Hematopoietic multipotent progenitor cell treated with erythropoietin and hydrocortisone succinate and interleukin-3 and kit ligand, for 8 days (in vitro differentiated cells): ENCODE data around the gene PCDHB8.
A peak's percentile ranks its signal among the peaks of the same experiment; 100 is the strongest.
"Not testable (repeated sequence)": the region's sequence is repeated elsewhere in the genome, so short reads cannot be mapped to it uniquely, and the experiment has no call there.

Source experiments
- DNase-seq: peaks from one replicate; pipeline ENCODE4 v3.0.0-alpha.2; 2015

The PCDHB8 gene

DNA sequence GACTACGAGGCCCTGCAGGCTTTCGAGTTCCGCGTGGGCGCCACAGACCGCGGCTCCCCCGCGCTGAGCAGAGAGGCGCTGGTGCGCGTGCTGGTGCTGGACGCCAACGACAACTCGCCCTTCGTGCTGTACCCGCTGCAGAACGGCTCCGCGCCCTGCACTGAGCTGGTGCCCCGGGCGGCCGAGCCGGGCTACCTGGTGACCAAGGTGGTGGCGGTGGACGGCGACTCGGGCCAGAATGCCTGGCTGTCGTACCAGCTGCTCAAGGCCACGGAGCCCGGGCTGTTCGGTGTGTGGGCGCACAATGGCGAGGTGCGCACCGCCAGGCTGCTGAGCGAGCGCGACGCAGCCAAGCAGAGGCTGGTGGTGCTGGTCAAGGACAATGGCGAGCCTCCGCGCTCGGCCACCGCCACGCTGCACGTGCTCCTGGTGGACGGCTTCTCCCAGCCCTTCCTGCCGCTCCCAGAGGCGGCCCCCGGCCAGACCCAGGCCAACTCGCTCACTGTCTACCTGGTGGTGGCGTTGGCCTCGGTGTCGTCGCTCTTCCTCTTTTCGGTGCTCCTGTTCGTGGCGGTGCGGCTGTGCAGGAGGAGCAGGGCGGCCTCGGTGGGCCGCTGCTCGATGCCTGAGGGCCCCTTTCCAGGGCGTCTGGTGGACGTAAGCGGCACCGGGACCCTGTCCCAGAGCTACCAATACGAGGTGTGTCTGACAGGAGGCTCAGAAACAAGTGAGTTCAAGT, 6.7 kb downstream of the PCDHB8 start:
- not testable (repeated sequence) for DNase-seq

DNA sequence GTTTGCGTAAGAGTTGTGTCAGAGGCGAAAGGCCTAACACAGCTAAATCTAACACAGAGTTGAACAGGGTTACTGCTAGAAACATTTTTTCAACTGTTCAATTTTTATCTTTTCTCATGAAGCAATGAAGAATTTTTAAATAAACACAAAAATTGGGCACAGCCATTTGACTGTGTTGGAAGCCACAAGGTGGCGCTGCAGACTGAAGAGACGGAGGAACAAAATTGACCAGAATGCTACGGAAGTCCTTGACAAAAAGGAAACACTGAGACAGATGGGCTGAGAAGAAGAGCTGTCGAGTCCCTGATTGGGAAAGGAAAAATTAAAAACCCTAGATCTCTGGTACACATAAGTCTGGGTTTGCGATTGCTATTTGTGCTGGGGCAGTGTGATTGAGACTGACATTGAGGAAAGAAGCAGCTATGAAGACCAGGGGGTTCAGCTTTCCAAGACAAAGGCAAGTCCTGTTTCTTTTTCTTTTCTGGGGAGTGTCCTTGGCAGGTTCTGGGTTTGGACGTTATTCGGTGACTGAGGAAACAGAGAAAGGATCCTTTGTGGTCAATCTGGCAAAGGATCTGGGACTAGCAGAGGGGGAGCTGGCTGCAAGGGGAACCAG, 9.4 kb downstream of the PCDHB8 start, which contains the start of gene PCDHB9:
PCDHB9 (plus strand) TSS at position 265 of the 616 bp plus-strand sequence; CDS start at position 423, 158 bp downstream.
- peak; percentile 1 for DNase-seq

GRCh38 chr5:141188682-141189081, 11.1 kb downstream of the PCDHB8 start:
- not testable (repeated sequence) for DNase-seq

GRCh38 chr5:141189131-141189530, 11.5 kb downstream of the PCDHB8 start:
- DNase-seq, result not testable (repeated sequence)

DNA sequence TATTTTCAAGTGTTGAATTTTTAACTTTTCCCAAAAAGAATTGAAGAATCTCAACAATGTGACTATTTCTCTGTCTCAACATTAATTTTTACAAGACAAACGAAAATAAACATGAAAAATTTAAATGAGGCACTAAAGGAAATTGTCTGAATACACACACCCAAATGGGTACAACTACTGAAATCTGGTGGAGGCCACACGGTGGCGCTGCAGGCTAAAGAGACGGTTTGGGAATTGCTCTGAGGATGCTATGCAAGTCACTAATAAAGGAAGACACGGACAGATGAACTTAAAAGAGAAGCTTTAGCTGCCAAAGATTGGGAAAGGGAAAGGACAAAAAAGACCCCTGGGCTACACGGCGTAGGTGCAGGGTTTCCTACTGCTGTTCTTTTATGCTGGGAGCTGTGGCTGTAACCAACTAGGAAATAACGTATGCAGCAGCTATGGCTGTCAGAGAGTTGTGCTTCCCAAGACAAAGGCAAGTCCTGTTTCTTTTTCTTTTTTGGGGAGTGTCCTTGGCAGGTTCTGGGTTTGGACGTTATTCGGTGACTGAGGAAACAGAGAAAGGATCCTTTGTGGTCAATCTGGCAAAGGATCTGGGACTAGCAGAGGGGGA, 14.6 kb downstream of the PCDHB8 start, which contains the start of gene PCDHB10:
PCDHB10 (plus strand) TSS at position 244 of the 616 bp plus-strand sequence; CDS start at position 444, 200 bp downstream.
- peak; percentile 27 for DNase-seq

DNA sequence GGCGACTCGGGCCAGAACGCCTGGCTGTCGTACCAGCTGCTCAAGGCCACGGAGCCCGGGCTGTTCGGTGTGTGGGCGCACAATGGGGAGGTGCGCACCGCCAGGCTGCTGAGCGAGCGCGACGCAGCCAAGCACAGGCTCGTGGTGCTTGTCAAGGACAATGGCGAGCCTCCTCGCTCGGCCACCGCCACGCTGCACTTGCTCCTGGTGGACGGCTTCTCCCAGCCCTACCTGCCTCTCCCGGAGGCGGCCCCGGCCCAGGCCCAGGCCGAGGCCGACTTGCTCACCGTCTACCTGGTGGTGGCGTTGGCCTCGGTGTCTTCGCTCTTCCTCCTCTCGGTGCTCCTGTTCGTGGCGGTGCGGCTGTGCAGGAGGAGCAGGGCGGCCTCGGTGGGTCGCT, 16.7 kb downstream of the PCDHB8 start:
- not testable (repeated sequence) for DNase-seq

GRCh38 chr5:141196363-141196762, 18.8 kb downstream of the PCDHB8 start:
- no peak for DNase-seq

DNA sequence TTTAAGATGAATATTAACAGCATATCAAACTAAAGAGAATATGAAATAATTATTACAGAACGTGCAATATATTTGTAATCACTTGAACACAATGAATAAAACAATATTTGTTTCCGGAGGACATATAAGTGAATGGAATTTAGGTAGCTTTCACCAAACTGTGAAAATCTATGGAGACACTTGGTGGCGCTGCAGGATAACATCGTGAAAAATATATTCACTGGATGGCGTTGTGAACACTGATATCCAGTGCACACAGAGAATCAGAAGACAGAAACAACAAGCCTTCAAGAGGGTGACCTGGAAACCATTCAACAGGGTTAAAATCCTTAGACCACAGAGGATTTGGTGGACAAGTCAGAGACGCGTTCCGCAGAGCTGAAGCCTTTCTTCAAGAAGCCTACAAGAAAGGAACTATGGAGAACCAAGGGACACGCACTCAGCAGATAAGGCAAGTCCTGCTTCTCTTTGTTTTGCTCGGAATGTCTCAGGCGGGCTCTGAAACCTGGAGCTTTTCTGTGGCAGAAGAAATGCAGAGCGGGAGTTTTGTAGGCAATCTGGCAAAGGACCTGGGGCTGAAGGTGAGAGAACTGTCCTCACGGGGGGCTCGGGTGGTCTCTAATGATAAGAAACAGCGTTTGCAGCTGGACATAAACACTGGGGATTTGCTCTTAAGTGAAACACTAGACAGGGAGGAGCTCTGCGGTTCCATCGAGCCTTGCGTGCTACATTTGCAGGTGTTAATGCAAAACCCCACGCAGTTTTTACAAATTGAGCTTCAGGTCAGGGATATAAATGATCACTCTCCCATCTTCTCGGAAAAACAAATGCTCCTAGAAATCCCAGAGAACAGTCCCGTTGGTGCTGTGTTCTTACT, 22.0 kb downstream of the PCDHB8 start, which contains the start of gene PCDHB11:
PCDHB11 (plus strand) TSS at position 269 of the 877 bp plus-strand sequence; CDS start at position 417, 148 bp downstream.
- DNase-seq, result no peak

GRCh38 chr5:141201126-141201525, 23.5 kb downstream of the PCDHB8 start:
- not testable (repeated sequence) for DNase-seq

DNA sequence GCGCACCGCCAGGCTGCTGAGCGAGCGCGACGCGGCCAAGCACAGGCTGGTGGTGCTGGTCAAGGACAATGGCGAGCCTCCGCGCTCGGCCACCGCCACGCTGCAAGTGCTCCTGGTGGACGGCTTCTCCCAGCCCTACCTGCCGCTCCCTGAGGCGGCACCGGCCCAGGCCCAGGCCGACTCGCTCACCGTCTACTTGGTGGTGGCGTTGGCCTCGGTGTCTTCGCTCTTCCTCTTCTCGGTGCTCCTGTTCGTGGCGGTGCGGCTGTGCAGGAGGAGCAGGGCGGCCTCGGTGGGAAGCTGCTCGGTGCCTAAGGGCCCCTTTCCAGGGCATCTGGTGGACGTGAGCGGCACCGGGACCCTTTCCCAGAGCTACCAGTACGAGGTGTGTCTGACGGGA, 24.1 kb downstream of the PCDHB8 start:
- not testable (repeated sequence) for DNase-seq

GRCh38 chr5:141208478-141208877, 30.9 kb downstream of the PCDHB8 start, which contains the start of gene PCDHB12:
Gene PCDHB12, plus strand, starts transcription at chr5:141208719. Its CDS starts 189 bp downstream, at chr5:141208908.
- no peak for DNase-seq

DNA sequence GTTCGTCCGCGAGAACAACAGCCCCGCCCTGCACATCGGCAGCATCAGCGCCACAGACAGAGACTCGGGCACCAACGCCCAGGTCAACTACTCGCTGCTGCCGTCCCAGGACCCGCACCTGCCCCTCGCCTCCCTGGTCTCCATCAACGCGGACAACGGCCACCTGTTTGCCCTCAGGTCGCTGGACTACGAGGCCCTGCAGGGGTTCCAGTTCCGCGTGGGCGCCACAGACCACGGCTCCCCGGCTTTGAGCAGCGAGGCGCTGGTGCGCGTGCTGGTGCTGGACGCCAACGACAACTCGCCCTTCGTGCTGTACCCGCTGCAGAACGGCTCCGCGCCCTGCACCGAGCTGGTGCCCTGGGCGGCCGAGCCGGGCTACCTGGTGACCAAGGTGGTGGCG, 32.7 kb downstream of the PCDHB8 start:
- DNase-seq, result not testable (repeated sequence)

DNA sequence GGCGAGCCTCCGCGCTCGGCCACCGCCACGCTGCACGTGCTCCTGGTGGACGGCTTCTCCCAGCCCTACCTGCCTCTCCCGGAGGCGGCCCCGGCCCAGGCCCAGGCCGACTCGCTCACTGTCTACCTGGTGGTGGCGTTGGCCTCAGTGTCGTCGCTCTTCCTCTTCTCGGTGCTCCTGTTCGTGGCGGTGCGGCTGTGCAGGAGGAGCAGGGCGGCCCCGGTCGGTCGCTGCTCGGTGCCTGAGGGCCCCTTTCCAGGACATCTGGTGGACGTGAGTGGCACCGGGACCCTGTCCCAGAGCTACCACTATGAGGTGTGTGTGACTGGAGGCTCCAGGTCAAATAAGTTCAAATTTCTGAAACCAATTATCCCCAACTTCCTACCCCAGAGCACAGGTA, 33.3 kb downstream of the PCDHB8 start:
- DNase-seq, result not testable (repeated sequence)

- peak; percentile 3 for DNase-seq
These were observed 36.2 kb downstream of the PCDHB8 start, which contains the start of gene PCDHB13 for GRCh38 chr5:141213656-141214339. Gene PCDHB13, plus strand, starts transcription at chr5:141213919. Its CDS starts 205 bp downstream, at chr5:141214124.

- not testable (repeated sequence) for DNase-seq
These were observed 37.0 kb downstream of the PCDHB8 start for GRCh38 chr5:141214583-141214982.

GRCh38 chr5:141215504-141215903, 37.9 kb downstream of the PCDHB8 start:
- not testable (repeated sequence) for DNase-seq

GRCh38 chr5:141216035-141216434, 38.4 kb downstream of the PCDHB8 start:
- DNase-seq, result not testable (repeated sequence)

GRCh38 chr5:141223112-141223783, 45.7 kb downstream of the PCDHB8 start, which contains the start of gene PCDHB14:
Gene PCDHB14, plus strand, starts transcription at chr5:141223343. Its CDS starts 163 bp downstream, at chr5:141223506.
- DNase-seq, result no peak

DNA sequence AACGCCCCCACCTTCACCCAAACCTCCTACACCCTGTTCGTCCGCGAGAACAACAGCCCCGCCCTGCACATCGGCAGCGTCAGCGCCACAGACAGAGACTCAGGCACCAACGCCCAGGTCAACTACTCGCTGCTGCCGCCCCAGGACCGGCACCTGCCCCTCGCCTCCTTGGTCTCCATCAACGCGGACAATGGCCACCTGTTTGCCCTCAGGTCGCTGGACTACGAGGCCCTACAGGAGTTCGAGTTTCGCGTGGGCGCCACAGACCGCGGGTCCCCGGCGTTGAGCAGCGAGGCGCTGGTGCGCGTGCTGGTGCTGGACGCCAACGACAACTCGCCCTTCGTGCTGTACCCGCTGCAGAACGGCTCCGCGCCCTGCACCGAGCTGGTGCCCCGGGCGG, 47.3 kb downstream of the PCDHB8 start:
- not testable (repeated sequence) for DNase-seq

- DNase-seq, result not testable (repeated sequence)
These were observed 47.8 kb downstream of the PCDHB8 start for GRCh38 chr5:141225421-141225820.
